Measurements from ENCODE around the gene TFF3. TPM values are rescaled to one million over a fixed set of nuclear protein-coding genes. Genes with fewer than 3 reads are reported as not detected.
A peak's percentile ranks its signal among the peaks of the same experiment; 100 is the strongest.
"Not testable (repeated sequence)": the region's sequence is repeated elsewhere in the genome, so short reads cannot be mapped to it uniquely, and the experiment has no call there.

TFF3 gene
- total RNA-seq, 1 donor from 2014 or later: 257 TPM

DNA sequence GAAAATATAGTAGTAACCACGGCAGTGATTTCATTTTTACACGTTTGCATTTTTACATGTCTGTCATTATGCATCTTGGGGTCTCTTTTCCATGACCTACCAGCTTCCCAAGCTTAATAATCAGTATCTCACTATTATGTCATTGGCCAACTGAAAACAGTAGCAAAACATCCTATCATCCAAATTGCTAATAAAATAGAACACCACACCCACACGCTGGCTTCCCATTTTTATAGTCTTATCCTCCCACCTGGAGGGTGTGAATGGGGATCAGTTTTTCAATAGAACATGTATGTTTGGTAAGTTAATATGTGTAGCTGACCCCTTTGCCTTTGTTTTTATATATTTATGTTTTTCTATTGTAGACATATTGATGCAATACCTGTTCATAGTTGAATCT, 11.8 kb downstream of the TFF3 start:
- DNase-seq: no peak

DNA sequence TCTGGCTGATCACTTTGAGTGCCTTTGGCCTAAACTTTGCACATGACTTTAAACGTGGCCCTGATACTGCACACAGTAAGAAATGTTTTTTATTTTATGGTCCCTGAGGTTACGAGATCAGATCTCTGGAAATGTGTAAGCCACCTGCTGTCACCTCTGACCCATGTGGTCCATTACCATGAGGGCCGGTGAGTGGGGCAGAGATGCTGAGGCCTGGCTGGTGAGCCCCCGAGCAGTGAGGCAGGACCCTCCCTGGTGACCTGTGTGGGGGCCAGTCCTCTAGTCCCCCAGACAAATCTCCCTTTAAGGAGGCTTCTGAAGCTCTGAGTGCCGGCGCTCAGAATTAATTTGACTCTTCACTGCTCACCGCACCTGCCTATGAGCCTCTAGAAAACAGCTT, 12.4 kb downstream of the TFF3 start:
- no peak for DNase-seq

DNA sequence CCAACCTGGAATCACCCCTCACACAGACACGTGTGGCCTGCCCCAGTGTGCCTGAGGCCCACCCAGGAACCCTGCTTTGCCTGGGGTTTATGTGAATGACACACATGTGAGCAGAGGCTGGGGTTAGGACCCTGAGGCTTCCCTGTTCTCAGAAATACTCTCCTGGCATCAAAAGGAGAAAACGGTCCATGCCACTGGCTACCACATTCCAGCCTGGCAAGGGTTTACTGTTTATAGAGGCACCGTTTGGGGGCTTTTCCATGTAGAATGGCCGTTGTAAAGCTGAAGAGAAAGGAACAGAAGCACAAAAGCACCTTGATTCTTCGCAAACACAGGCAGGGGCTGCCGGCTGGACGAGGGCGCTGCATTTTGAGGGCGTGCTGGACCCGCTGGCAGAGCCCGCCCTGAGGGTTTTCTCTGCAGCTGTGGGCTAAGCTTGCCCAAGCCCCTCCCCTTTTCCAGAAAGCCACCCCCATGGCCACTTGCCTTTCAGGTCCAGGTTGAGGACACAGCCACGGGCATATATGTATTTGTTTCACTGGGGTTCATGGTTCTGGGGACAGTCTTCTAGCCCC, 13.0 kb downstream of the TFF3 start:
- no peak for DNase-seq

DNA sequence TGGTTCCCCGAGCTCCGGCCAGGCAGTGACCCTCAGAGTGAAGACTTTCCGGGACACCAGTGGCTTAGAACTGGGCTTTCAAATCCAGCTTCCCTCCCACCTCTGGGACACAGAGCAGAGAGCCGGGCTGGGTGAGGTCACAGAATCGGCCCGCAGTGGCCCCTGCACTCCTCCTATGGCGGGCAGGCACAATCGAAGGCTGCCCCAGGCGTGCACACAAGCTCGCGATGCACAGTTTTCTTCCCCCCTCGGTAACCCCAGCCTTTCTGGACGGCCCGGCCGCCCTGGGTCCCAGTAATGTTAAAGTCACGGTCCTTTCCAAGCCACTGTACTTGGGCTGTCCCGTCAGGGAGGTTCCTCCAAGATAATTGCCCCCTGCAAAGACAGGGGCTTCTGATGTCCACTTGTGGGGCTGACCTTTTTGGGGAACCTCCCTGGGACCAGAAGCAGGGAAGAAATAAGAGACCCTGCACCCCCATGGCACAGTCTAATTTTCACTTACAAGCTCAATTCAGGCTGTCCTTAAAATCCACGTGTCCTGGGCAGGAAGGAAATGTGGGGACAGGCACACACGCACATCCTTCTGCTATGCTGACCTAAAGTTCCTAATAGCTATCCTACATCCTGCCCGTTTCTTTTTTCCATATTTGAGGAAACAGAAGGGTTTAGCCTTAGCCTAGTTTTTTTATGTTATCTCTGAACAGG, 13.7 kb downstream of the TFF3 start:
- peak; percentile 62 for DNase-seq

DNA sequence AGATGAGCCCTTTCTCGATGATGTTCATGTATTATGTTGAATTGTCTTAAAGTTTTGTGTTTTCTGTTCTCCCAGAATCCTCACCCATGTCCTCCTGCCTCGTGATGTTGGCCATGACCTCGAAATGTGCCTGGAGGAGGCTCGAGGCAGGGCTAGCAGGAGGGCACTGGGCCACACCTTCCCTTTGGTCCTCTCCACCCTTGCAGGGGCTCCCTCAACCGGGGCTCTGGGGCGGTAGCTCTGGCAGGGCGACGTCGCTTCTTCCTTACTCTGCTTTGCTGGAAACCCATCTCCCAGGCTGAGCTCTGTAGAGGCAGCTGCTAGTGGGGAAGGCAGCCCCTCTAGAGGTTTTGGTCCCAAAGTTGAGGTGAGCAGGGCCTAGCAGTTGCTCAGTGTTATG, 14.3 kb downstream of the TFF3 start:
- DNase-seq: no peak

DNA sequence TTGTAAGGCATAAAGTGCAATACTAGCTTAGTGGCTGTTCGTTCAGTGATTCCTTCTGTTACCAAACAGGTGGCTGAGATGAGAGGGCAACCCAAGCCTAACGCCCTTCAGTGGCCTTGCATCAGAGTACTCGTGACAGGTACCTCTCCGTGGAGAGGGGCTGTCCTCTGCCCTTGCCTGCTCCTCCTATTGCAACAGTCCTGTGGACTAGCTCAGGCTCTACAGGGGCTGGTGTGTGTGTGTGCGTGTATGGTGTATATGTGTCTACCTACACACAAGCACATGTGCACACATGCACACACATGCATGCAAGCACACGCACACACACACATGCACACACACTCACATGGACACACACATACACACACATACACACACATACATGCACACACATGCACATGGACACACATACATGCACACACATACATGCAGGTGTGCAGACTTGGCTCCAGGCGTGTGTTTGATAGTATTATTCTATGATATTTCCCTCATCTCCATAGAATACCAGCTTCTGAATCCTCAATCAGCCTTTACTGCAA, 15.1 kb downstream of the TFF3 start:
- DNase-seq: no peak

DNA sequence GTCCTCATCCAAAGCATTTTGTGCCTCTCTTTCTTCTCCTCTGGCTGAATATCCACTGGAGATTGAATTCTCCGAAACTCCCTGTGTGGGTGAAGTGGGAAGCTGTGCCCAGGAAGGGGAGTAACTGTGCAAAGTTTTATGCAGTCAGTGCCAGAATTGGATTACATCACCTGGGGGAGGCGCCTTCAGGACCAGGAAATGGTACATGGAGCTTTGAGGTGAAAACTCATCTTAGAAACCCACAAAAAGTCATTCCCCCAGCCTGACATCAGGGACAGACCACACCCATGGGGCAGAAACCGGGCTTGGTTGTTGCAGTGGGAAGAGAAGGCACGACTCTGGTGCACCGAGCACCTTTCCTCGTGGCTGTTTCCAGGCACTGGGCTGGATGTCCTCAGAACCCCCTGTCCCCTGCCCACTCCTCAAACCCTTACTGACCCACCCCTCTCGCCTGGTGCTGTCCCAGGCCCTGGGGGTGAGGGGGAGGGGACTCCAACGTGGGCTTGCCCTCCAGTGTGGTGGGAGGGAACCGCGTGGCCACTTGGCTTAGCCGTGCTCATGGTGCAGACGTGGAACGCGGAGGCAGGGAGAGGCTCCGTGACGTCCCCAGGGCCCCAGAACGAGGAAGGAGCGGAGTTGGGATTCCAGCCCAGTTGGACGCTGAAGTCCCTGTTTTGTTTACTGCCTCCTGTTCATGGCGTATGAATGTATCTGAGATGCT, 15.7 kb downstream of the TFF3 start:
- DNase-seq: no peak

DNA sequence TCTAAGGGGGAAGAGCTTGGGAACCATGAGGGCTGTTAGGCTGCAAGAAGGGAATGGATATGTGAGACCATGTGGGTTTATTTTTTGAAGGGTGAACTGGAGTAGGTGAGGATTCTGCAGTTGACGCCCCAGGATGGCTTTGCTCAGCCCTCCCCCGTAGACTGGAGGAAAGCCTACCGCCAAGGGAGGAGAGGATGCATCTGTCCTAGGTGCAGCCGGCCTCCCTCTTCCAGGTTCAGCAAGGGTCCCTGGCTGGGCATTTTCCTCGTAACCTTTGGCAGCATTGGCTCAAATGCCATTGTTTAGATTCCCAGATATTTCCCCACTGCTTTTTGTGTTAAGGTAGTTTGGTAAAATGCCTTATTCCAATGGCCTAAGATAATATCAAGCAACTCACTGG, 16.6 kb downstream of the TFF3 start:
- DNase-seq: peak; percentile 26

DNA sequence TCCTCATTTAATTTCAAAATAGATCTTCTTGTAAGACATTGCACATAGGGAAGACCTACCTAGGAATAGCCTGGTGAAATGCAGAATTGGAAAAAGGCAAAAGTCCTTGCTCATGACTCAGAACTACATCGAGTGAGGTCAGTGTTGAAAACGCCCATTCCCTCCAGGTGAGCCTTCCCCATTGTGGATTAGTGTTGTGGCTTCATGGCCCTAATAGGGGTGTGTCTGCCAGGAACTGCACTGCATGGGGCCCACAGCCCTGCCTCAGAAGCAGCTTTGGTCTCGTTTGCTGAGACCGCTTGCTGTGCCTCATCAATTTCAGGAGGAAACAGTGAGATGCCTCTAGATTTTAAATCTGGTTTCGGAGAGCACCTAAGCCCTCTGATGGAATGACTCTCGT, 17.0 kb downstream of the TFF3 start:
- DNase-seq: no peak

DNA sequence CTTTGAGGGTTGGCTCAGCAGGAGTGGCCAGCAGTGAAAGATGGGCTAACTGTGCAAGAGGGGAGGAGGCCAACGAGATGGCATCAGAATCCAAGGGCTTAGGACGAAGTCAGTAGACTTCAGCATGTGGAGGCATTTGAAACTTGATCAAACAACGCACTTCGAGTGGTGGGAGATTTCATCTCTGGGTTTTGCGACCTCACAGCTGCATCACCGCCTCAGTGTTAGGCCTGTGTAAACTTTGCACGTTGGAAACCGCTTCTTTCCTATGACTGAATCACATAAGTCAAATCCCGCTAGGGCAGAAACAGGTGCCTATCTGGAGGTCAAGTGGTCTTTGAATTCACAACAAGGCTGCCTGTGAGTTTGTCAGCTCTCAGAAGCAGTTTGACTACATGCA, 17.8 kb downstream of the TFF3 start:
- no peak for DNase-seq

DNA sequence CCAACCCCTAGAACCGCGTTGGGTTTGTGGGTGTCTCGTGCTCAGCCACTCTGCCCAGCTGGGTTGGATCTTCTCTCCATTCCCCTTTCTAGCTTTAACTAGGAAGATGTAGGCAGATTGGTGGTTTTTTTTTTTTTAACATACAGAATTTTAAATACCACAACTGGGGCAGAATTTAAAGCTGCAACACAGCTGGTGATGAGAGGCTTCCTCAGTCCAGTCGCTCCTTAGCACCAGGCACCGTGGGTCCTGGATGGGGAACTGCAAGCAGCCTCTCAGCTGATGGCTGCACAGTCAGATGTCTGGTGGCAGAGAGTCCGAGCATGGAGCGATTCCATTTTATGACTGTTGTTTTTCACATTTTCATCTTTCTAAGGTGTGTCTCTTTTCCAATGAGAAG, 18.7 kb downstream of the TFF3 start:
- no peak for DNase-seq

DNA sequence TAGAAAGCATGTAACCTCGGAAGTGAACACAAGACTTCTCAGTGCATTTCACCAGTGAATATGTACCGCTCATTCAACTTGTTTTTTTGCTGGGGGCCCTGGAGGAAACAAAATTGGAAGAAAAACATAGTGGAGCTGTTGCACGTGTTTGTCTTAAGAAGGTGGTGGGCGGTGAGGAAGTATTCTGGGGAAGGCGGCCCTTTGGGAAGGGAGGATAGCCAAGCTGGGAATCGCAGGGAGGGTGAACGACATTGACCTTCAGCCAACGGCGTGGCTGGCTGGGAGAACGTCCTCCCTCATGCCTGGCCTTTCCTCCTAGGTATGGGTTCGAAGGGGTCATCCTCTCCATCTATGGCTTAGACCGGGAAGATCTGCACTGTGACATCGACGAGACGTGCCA, 19.4 kb downstream of the TFF3 start:
- DNase-seq: no peak

DNA sequence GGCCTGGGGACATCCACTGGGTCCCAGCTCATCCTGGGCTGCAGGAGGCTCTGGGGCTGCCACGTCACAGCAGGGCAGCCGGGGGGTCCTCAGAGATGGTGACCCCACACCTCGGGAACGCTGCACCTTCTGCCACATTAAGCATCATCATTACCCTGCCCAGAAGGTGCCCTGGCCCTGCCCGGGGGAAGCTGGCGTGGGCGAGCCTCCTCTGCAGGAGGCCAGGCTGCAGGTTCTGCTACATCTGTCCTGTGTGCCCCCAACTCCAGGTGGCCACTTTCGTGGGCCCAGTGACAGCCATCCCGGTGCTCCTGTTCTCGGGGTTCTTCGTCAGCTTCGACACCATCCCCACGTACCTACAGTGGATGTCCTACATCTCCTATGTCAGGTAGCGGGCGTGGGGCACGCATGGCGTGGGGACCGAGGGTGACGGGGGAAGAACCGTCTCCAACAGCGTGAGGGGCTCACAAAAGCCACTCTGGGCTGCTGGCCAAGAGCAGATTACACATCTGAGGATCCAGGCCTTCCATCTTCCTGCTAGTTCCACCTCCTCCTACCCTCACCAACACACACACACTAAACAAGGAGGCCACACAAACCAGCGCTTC, 20.8 kb downstream of the TFF3 start:
- no peak for DNase-seq

DNA sequence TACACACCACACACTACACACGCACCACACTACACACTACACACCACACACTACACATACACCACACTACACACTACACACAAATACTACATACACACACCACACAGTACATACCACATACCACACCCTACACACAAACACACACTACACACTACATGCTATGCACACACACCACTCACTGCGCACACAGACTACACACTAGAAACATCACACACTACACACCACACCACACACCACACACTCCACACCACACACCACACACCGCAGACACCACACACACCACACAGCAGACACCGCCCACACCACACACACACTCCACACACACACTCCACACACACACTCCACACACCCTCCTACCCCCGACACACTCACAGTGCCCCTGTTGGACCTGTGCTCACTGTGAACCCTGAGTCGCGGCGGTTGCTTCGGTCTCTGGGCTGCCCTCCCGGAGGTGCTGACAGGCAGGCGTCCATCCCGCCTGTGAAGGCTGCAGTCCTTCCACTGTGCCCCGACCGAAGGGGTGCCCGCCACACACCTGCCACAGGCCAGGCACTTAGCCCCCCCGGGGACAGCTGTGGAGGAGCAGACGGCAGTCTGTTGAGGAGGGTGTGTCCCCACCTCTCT, 21.4 kb downstream of the TFF3 start:
- no peak for DNase-seq

DNA sequence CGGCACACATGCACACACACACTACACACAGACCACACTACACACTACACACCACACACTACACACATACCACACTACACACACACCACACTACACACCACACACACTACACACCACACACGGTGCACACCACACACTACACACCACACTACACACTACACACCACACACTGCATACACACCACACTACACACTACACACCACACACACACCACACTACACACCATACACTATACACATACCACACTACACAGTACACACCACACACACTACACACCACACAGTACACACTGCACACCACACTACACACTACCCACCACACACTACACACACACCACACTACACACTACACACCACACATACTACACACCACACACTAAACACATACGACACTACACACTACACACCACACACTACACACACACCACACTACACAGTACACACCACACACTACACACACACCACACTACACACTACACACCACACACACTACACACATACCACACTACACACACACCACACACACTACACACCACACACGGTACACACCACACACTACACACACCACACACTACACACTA, 22.6 kb downstream of the TFF3 start:
- not testable (repeated sequence) for DNase-seq

DNA sequence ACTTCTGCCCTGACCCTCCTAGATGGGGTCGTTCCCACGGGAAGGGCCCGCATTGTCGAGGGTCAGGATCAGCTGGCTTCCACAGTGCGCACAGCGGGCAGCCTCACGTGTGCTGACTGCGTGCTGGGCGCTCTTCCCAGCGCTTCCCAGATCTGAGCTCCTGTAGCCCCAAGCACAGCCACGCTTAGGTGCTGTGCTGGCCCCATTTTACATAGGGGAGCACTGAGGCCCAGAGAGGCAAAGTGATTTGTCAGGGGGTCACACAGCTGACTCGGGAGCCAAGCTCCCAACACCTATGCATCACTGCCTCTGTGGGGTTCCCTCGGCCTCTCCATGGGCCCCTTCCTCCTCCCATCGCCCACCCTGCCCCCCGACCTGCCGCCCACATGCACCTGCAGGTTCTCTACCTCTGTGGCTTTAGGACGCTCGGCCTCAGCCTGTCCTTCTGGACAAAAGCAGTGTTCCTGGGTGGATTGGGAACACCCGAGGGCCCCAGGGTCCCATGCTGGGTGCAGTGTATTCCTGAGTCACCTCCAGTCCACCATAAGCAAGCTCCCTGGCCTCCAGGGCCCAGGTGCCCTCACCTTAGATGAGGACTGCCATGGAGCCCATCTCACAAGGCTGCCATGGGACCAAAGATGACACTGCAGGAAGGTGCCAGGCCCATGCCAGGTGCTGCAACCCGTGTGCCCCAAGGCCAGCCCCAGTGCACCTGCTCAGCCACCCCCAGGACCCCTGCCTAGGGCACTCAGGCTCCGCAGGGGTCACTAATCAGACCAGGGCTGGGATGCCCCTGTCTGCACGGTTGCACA, 23.3 kb downstream of the TFF3 start:
- DNase-seq: no peak

DNA sequence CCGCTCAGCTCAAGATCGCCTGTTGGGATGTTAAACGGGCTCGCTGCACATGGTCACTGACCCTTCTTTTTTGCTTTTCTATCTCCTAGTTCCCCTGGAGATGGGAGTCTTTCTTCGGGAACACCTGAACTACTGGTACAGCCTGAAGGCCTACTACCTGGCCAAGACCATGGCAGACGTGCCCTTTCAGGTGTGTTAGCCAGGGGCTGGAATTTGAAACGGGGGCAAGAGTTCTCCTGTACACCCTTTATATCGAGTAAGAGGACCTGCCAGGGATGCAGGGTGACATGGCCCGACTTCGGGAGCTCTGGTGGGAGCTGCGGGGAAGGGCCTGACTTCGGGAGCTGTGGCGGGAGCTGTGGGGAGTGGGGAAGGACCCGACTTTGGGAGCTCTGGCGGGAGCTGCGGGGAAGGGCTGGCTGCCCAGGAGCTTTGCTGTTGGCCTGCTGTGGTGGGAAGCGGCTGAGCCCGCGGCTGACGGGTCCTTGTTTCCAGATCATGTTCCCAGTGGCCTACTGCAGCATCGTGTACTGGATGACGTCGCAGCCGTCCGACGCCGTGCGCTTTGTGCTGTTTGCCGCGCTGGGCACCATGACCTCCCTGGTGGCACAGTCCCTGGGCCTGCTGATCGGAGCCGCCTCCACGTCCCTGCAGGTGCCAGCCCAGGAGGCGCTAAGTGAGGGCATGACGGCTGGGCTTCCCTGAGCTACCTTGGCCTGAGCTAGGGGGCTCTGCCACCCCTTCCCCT, 24.0 kb downstream of the TFF3 start:
- no peak for DNase-seq

DNA sequence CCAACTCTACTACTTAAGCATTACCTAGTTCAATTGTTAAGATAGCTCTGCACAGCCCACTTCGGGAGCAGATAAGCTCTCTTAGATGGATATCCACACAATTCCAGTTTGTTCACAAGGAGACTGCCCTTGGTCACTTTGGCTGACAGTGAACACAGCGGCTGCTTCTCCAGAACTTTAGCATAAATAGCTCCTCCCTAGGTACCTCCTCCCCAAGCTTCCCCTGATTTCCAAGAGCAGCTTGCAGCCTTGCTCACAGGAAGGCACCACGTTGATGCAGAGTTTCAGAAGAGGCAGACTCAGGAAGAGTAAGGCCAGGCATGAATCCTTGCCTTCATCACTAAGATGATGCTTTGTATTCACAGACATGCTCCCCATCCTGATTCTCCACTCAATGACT, 24.7 kb downstream of the TFF3 start:
- DNase-seq: no peak

DNA sequence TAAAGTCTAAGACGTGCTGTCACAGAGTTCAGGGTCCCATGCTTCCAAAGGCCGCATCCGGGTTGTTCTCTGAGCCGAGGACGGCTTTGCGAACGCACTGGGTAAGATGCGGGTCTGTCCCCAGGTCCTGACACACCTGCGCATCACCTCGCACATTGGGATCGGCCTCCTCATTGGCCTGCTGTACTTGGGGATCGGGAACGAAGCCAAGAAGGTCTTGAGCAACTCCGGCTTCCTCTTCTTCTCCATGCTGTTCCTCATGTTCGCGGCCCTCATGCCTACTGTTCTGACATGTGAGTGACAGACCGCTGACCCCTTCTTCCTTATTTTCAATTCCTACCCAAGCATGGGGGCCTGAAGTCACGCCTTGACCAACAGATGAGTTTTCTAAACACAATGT, 25.3 kb downstream of the TFF3 start:
- no peak for DNase-seq

DNA sequence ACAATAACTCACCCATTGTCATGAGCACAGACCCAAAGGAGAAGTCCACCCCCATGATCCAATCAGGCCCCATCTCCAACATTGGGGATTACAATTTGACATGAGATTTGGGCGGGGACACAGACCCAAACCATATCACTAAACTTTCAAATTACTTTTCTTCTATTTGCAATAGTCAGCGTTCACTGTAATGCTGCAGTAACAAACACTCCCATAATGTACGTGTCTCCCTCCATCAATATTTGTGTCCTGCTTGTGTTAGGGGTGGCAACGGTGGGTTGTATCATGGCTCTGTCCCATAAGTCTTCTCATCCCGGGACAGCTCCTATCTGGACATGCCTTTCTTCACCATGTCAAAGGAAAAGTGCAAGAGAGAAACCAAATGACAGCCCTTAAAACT, 26.2 kb downstream of the TFF3 start:
- DNase-seq: no peak
